Stomach (tissue), 4 donors: ENCODE data around the gene DIABLO.

ENCODE experiments used
- CTCF ChIP-seq, 7 experiments: fragments of 450-650 bp in 4 of 7; fragments of 200-600 bp in 3 of 7; sonication (generic) in 3 of 7; IDR thresholded peaks; one replicate each; pipeline ENCODE4 v1.5.1; 2016 to 2019; ENCODE audit warnings: antibody characterized with exemption in 7 of 7, control low read depth in 2 of 7, mild to moderate bottlenecking in 1 of 7
- POLR2A ChIP-seq, 4 donors: fragments of 450-650 bp; IDR thresholded peaks; one replicate each; pipeline ENCODE4 v1.6.1; 2016; ENCODE audit warnings: antibody characterized with exemption in 4 of 4, control low read depth in 2 of 4, mild to moderate bottlenecking in 1 of 4, moderate library complexity in 1 of 4
- POLR2AphosphoS5 ChIP-seq, 3 donors: sonication (generic); formaldehyde crosslinking; IDR thresholded peaks; one replicate each; pipeline ENCODE4 v1.6.1; 2016; ENCODE audit warnings: antibody characterized with exemption in 3 of 3

DNA sequence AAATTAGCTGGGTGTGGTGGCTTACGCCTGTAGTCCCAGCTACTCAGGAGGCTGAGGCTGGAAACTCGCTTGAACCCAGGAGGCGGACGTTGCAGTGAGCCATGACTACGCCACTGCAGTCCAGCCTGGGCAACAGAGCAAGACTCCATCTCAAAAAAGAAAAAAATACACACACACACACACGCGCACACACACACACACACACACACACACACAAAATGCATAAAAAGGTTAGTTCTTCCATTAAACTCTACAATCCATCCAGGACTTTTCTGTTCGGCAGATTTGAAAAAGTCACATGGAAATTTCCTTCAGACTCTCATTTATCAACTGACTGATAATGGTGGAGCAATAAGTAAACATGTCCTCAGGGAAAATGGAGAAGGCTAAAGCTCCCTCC is 49.6 kb upstream of the DIABLO start:
- TF ChIP-seq POLR2A (IDR thresholded peaks at IDR 0.05) (no peak), CTCF (IDR thresholded peaks at IDR 0.05) (no peak), POLR2AphosphoS5 (IDR thresholded peaks at IDR 0.05) (no peak)
